CD4-positive, CD25-positive, alpha-beta regulatory T cell (primary cell): Measurements from ENCODE around the gene JARID2. TPM values are rescaled to one million over a fixed set of nuclear protein-coding genes. Genes with fewer than 3 reads are reported as not detected.

ENCODE experiments used
- ATAC-seq, 2 donors: fragments of 150-1000 bp; cut with Tn5 transposase; one replicate each; pipeline ENCODE4 v1.10.0; 2021; ENCODE audit warnings: low read depth in 2 of 2, moderate number of reproducible peaks in 2 of 2, moderate library complexity in 1 of 2
- DNase-seq, 3 donors: peaks; one replicate each; pipeline versions ENCODE4 v3.0.0 to v3.0.0-alpha.2; 2012 to 2022; ENCODE audit warnings: mixed read lengths in 1 of 3
- H3K27ac ChIP-seq: one replicate; pipeline ENCODE4 v1.7.0; 2013; ENCODE audit warnings: mild to moderate bottlenecking, low read length; ENCODE audit not compliant: insufficient read depth, poor library complexity, severe bottlenecking
- H3K27me3 ChIP-seq: one replicate; pipeline ENCODE4 v1.7.0; 2013; ENCODE audit warnings: low read length; ENCODE audit not compliant: control insufficient read depth, insufficient read depth
- H3K36me3 ChIP-seq: one replicate; pipeline ENCODE4 v1.7.0; 2013; ENCODE audit warnings: mild to moderate bottlenecking, low read length, moderate library complexity; ENCODE audit not compliant: control insufficient read depth, insufficient read depth
- H3K4me1 ChIP-seq: 2 replicates; pipeline ENCODE4 v1.7.0; 2013; ENCODE audit warnings: mild to moderate bottlenecking, low read length; ENCODE audit not compliant: insufficient read depth, control insufficient read depth, poor library complexity, severe bottlenecking
- H3K4me3 ChIP-seq: one replicate; pipeline ENCODE4 v1.7.0; 2013; ENCODE audit warnings: low read depth, mild to moderate bottlenecking, low read length, moderate library complexity
- H3K9me3 ChIP-seq, 2 experiments: 1 replicate in 1 of 2; 2 replicates in 1 of 2; pipeline ENCODE4 v1.7.0; 2013; ENCODE audit warnings: low read length in 2 of 2, mild to moderate bottlenecking in 1 of 2, moderate library complexity in 1 of 2; ENCODE audit not compliant: control insufficient read depth in 2 of 2
- H3K27ac Mint-ChIP-seq, 3 donors: one replicate each; pipeline ENCODE4 v1.8.0; 2020 to 2022; ENCODE audit warnings: mild to moderate bottlenecking in 3 of 3, mixed read lengths in 3 of 3, moderate library complexity in 2 of 3
- H3K27me3 Mint-ChIP-seq: one replicate; pipeline ENCODE4 v1.8.0; 2022; ENCODE audit warnings: mild to moderate bottlenecking, mixed read lengths
- H3K36me3 Mint-ChIP-seq: one replicate; pipeline ENCODE4 v1.8.0; 2020; ENCODE audit warnings: mixed read lengths
- H3K4me1 Mint-ChIP-seq, 4 donors: one replicate each; pipeline ENCODE4 v1.8.0; 2020 to 2022; ENCODE audit warnings: mixed read lengths in 4 of 4, mild to moderate bottlenecking in 1 of 4
- H3K4me3 Mint-ChIP-seq, 4 donors: one replicate each; pipeline ENCODE4 v1.8.0; 2020 to 2022; ENCODE audit warnings: mild to moderate bottlenecking in 4 of 4, mixed read lengths in 4 of 4, moderate library complexity in 3 of 4
- H3K9me3 Mint-ChIP-seq, 7 donors: one replicate each; pipeline ENCODE4 v1.8.0; 2020 to 2022; ENCODE audit warnings: mixed read lengths in 7 of 7, mild to moderate bottlenecking in 3 of 7, moderate library complexity in 2 of 7
- polyA plus RNA-seq, 4 donors: library from polyadenylated mRNA; unstranded; fragments of 300-500 nt; fragmentation: Illumina TruSeq; gene quantifications; one replicate each; pipeline ENCODE4 v1.2.3, GENCODE V29; 2021
- total RNA-seq: library from RNA; stranded (reverse); gene quantifications from one replicate; pipeline ENCODE4 v1.2.3, GENCODE V29; 2022

The JARID2 gene
- total and polyA plus RNA-seq, 5 donors from 2014 or later: 4.1 to 26.1 (median 5.6) TPM

DNA sequence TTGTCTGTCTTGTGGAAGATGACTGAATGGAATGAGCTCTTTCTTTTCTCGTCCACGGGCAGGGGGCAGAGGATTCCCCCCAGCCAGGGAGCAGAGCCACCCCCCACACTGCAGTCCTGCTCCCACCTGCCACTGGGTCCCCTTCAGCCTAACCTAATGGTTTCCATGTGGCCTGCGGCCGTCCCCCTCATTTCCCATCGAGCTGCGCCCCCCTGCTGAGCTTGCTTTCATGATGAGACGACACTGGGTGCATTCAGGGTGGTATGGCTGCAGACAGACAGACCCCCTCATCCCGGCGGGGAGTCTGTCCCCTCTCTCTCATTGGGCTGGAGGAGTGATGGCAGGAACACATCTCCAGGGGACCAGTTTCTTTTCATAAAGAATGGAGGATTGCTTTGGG is 276.2 kb downstream of the JARID2 start:
- peaks cover 81% of the 10 kb centered on the region for H3K36me3 ChIP-seq
- ATAC-seq: no peak
- H3K4me1 Mint-ChIP-seq: peaks cover 0 to 15% (median 5%) of the 10 kb centered on the region in 4 donors
- H3K27ac ChIP-seq: no peak overlapping the region
- H3K9me3 Mint-ChIP-seq: no peaks in the 10 kb centered on the region
- H3K36me3 Mint-ChIP-seq: peaks cover 64% of the 10 kb centered on the region
- H3K4me1 ChIP-seq: no peaks in the 10 kb centered on the region
- no peaks in the 10 kb centered on the region for H3K27me3 Mint-ChIP-seq
- peak overlapping the region in 1 of 3 donors; percentile 26 for H3K27ac Mint-ChIP-seq
- H3K4me3 ChIP-seq: no peak overlapping the region
- no peak overlapping the region for H3K4me3 Mint-ChIP-seq
- no peaks in the 10 kb centered on the region for H3K9me3 ChIP-seq
- H3K27me3 ChIP-seq: no peaks in the 10 kb centered on the region
- DNase-seq: no peak

DNA sequence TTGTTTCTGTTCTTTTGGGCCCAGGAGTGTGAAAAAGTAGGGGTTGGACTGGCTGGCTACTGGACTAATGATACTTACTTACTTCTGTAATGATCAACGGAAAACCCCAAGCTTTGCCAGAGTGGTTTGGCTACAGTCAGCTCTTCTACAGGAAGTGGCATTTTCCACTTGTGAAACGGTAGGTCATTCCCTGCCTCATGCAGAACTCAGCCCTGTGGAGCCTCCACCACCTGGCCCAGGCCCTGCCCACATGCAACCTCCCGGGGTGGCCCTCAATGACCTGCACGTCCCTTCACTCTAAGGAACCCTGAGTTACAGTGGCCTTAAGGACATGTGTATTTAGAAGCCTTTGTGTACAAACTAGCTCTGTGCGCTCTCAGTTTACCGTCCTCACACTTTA is 276.6 kb downstream of the JARID2 start:
- H3K27me3 ChIP-seq: no peaks in the 10 kb centered on the region
- peaks cover 78% of the 10 kb centered on the region for H3K36me3 ChIP-seq
- ATAC-seq (no peak), DNase-seq (no peak)
- peaks cover 66% of the 10 kb centered on the region for H3K36me3 Mint-ChIP-seq
- H3K4me3 ChIP-seq: no peak overlapping the region
- H3K4me3 Mint-ChIP-seq: no peak overlapping the region
- peaks cover 0 to 19% (median 5%) of the 10 kb centered on the region in 4 donors for H3K4me1 Mint-ChIP-seq
- no peaks in the 10 kb centered on the region for H3K27me3 Mint-ChIP-seq
- peak overlapping the region in 1 of 3 donors; percentile 26 for H3K27ac Mint-ChIP-seq
- H3K27ac ChIP-seq: no peak overlapping the region
- no peaks in the 10 kb centered on the region for H3K4me1 ChIP-seq
- no peaks in the 10 kb centered on the region for H3K9me3 Mint-ChIP-seq
- H3K9me3 ChIP-seq: no peaks in the 10 kb centered on the region

DNA sequence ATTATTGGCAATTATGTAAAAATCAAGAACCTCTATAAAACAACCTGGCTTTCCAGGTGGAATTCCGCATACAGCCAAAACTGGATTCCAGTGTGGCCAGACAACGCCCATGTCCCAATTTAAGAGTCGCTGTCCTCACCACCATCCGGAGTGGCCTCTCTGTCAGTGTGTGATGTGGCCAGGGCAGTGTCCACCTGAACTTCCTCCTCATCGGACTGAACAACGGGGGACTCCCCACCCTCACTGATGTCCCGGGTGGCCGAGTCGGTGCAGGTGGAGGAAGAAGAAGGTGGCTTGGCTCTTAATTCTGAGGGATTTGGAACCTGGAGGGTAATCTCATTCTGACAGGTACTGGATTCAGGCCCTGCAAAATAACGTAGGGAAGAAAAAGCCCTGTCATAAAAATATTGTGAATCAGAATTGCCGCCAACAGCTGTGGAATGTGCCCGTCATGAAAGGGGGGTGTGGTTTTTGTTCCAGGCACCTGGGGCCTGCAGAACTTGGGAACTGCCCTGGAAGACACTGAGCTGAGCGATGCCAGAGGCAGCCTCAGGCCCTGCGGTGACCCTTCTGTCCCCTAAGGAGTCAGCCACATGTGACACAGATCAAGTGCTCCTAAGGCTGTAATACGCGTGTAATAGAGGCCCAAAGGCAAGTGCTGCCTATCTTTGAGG is 277.1 kb downstream of the JARID2 start:
- H3K27ac ChIP-seq: no peak overlapping the region
- Mint-ChIP-seq H3K4me1 (peaks cover 0 to 23% (median 7%) of the 10 kb centered on the region in 4 donors), H3K4me3 (no peak overlapping the region), H3K36me3 (peaks cover 67% of the 10 kb centered on the region), H3K27me3 (no peaks in the 10 kb centered on the region), H3K9me3 (no peaks in the 10 kb centered on the region), H3K27ac (peak overlapping the region in 1 of 3 donors; percentile 26)
- ATAC-seq: no peak
- H3K27me3 ChIP-seq: no peaks in the 10 kb centered on the region
- no peak for DNase-seq
- H3K9me3 ChIP-seq: no peaks in the 10 kb centered on the region
- no peak overlapping the region for H3K4me3 ChIP-seq
- peaks cover 75% of the 10 kb centered on the region for H3K36me3 ChIP-seq
- H3K4me1 ChIP-seq: no peaks in the 10 kb centered on the region

DNA sequence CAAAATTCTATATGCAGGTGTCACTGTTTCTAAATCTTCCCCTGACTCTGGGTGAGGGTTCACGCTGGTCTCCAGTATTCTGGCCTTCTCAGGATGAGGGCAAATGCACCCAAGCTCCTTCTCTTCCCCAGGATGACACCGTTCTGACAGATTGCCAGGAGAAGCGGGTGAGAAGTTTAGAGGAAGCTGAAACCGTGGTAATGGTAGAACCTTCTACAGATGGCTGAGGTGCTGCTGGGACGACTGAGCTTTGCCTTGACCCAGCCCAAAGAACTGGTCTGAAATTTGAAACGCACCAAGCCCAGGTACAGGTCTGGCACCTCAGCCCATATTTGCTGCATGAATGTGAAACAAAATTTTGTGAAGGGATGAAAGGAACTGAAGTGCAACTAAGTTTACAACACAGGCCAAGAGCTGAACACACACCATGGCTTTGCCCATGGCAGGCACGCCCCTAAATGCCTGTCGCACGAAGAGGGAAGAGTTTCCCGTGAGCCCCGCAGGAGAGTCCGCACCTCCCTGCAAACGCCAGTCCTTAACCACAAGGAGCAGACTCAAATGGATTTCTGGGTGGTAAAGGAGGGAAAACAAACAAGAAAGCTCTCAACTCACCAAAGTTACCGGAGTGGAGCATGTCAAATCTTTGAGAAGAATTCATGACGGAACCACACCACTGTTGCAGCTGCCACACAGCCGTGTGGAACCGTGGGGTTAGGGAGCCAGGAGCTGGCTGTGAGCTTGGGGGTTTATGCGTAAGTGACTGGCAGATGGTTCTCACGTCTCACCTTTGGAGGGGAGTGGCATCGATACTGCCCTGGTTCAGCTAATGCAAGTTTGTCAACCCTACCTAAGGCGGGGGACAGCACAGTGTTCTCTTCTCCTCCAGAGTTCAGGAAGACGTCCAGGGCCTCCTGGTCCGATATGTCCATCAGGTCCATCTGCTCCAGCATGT is 278.1 kb downstream of the JARID2 start:
- no peaks in the 10 kb centered on the region for H3K9me3 Mint-ChIP-seq
- H3K27me3 Mint-ChIP-seq: no peaks in the 10 kb centered on the region
- no peaks in the 10 kb centered on the region for H3K9me3 ChIP-seq
- no peak overlapping the region for H3K27ac ChIP-seq
- H3K4me3 Mint-ChIP-seq: no peak overlapping the region
- no peaks in the 10 kb centered on the region for H3K4me1 ChIP-seq
- peaks cover 68% of the 10 kb centered on the region for H3K36me3 Mint-ChIP-seq
- peaks cover 80% of the 10 kb centered on the region for H3K36me3 ChIP-seq
- peak overlapping the region in 2 of 3 donors; percentile 42 to 47 for H3K27ac Mint-ChIP-seq
- no peak for ATAC-seq
- H3K4me1 Mint-ChIP-seq: peaks cover 0 to 24% (median 7%) of the 10 kb centered on the region in 4 donors
- H3K27me3 ChIP-seq: no peaks in the 10 kb centered on the region
- no peak overlapping the region for H3K4me3 ChIP-seq
- DNase-seq: no peak

DNA sequence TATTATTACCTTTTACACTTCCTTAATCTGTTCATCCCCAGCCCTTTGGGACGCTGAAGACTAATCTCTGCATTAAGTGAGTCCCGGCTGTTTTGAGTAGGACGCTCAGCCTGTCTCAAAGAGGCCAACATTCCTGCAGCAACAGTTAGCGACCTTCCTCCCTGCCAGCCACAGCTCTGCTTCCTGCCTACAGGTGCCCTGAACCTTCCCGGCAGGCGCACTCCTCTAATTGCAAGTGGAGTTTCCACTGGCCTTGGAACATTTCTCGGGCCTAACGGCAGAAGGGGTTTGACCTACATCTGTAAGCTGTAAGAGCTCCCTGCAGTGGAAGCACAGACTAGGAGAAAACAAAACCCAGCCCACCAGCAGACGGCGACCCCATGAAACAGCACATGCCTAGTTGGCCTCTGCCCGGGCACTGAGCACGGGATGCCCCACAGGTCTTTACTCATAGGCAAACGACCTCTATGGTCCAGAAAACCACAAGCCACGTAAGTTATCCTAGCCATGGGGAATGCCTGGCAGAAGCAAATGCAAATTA is 279.1 kb downstream of the JARID2 start:
- no peak for ATAC-seq
- Histone ChIP-seq H3K27me3 (no peaks in the 10 kb centered on the region), H3K4me3 (no peak overlapping the region), H3K9me3 (no peaks in the 10 kb centered on the region), H3K4me1 (no peaks in the 10 kb centered on the region), H3K36me3 (peaks cover 73% of the 10 kb centered on the region), H3K27ac (no peak overlapping the region)
- H3K4me3 Mint-ChIP-seq: no peak overlapping the region
- H3K36me3 Mint-ChIP-seq: peaks cover 63% of the 10 kb centered on the region
- H3K4me1 Mint-ChIP-seq: peaks cover 0 to 19% (median 7%) of the 10 kb centered on the region in 4 donors
- no peak for DNase-seq
- no peak overlapping the region for H3K27ac Mint-ChIP-seq
- H3K9me3 Mint-ChIP-seq: no peaks in the 10 kb centered on the region
- H3K27me3 Mint-ChIP-seq: no peaks in the 10 kb centered on the region

DNA sequence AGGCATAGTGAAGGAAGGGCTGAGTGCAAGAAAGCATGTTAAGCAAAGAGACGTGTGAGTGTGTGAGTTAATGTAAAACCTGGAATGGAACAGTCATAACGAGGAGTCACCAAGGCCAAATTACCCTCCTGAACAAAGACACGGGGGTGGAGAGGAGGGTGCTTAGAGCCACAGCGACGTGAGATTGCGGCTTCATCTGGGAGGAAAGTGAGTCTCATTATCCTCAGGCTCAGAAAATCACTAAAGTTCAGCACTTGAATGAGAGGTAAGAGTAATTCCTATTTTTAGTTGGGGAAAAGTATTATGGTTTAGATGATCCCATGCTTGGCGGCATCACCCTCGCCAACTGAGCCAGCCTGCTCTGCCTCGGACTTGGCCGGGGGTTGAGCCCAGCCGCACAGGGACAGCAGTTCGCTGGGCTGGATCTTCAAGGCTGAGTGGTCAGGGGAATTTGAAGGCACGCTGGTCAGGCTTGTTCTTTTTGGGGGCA is 280.4 kb downstream of the JARID2 start:
- ATAC-seq (no peak), DNase-seq (no peak)
- no peaks in the 10 kb centered on the region for H3K27me3 Mint-ChIP-seq
- peaks cover 0 to 24% (median 7%) of the 10 kb centered on the region in 4 donors for H3K4me1 Mint-ChIP-seq
- no peaks in the 10 kb centered on the region for H3K9me3 Mint-ChIP-seq
- Histone ChIP-seq H3K4me1 (no peaks in the 10 kb centered on the region), H3K9me3 (no peaks in the 10 kb centered on the region), H3K27me3 (no peaks in the 10 kb centered on the region), H3K36me3 (peaks cover 68% of the 10 kb centered on the region), H3K4me3 (no peak overlapping the region), H3K27ac (no peak overlapping the region)
- peak overlapping the region in 1 of 3 donors; percentile 6 for H3K27ac Mint-ChIP-seq
- no peak overlapping the region for H3K4me3 Mint-ChIP-seq
- H3K36me3 Mint-ChIP-seq: peaks cover 60% of the 10 kb centered on the region

DNA sequence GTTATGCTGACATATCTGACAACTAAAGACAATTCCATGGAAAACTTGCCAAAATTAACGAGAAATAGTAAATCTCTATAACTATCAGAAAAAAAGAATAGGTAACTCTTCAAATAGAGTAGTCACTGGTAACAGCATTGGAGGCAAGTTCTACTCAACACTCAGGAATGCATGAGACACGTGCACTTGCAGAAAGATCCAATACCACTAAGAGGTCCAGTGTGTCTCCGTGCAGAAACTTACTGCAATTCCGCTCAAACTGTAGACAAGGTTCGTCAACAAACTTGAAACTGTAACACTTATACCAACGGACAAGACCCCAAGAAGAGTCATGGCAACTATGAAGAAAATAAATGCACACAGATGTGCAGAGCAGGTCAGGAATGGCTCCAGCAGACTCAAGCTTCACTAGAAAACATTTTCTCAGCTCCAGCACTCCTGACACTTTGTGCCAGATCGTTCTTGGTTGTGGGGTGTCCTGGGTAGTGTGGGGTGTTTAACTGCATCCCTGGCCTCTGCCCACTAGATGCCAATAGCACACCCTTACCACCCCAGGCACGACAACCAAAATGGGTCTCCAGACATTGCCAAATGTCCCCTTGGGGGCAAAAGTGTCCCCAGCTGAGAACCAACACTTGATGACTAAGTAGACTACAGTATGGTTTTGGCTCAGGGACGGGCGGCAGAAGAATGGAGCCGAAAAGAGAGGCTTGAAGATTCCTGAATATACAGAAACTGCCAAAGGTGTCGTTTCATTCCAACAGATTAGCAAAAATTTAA is 282.2 kb downstream of the JARID2 start:
- Histone ChIP-seq H3K27ac (no peak overlapping the region), H3K9me3 (no peaks in the 10 kb centered on the region), H3K27me3 (no peaks in the 10 kb centered on the region), H3K4me3 (no peak overlapping the region), H3K36me3 (peaks cover 53% of the 10 kb centered on the region), H3K4me1 (no peaks in the 10 kb centered on the region)
- DNase-seq (no peak), ATAC-seq (no peak)
- Mint-ChIP-seq H3K9me3 (no peaks in the 10 kb centered on the region), H3K36me3 (peaks cover 60% of the 10 kb centered on the region), H3K4me3 (no peak overlapping the region), H3K4me1 (peaks cover 0 to 24% (median 5%) of the 10 kb centered on the region in 4 donors), H3K27ac (peak overlapping the region in 1 of 3 donors; percentile 63), H3K27me3 (no peaks in the 10 kb centered on the region)
